Fibroblast of villous mesenchyme (primary cell): ENCODE results near the gene LCN9. TPM values are rescaled to one million over a fixed set of nuclear protein-coding genes. Genes with fewer than 3 reads are reported as not detected.

Source experiments
- DNase-seq: peaks from one replicate; pipeline ENCODE4 v3.0.0-alpha.2; 2010; ENCODE audit warnings: low read depth
- H3K4me3 ChIP-seq: 2 replicates; pipeline ENCODE4 v1.5.1; 2011; ENCODE audit warnings: low read depth, mild to moderate bottlenecking, low read length
- CTCF ChIP-seq: IDR thresholded peaks from 2 replicates; pipeline ENCODE4 v1.5.1; 2012; ENCODE audit warnings: low read depth, mild to moderate bottlenecking, low read length; ENCODE audit not compliant: insufficient read depth
- total RNA-seq: library from RNA; depleted of rRNA; stranded (reverse); fragments of >200 nt; gene quantifications from 2 replicates; pipeline ENCODE4 v1.2.3, GENCODE V29; 2012

The LCN9 gene
- total RNA-seq, 1 donor, result not detected

- DNase-seq, result no peak
- TF ChIP-seq CTCF, result no peak
- no peak overlapping the region for H3K4me3 ChIP-seq
These were observed 34.1 kb downstream of the LCN9 start for GRCh38 chr9:135697226-135697625.

- TF ChIP-seq CTCF, result no peak
- no peak overlapping the region for H3K4me3 ChIP-seq
- DNase-seq, result no peak
These were observed 35.1 kb downstream of the LCN9 start for GRCh38 chr9:135698236-135698635.

- TF ChIP-seq CTCF, result no peak
- DNase-seq, result no peak
- H3K4me3 ChIP-seq, result no peak overlapping the region
These were observed 35.7 kb downstream of the LCN9 start for GRCh38 chr9:135698767-135699166.

GRCh38 chr9:135699440-135699839 is 36.3 kb downstream of the LCN9 start, which contains the start of gene SOHLH1:
TSS of gene SOHLH1 (minus strand) at chr9:135699481. CDS start at chr9:135699467, 14 bp downstream.
- H3K4me3 ChIP-seq, result no peak within 1 kb of the TSS
- no peak for DNase-seq
- no peak for TF ChIP-seq CTCF

- no peak for TF ChIP-seq CTCF
- DNase-seq, result no peak
- H3K4me3 ChIP-seq, result no peak overlapping the region
These were observed 37.4 kb downstream of the LCN9 start for GRCh38 chr9:135700525-135700924.

- no peak overlapping the region for H3K4me3 ChIP-seq
- TF ChIP-seq CTCF, result no peak
- no peak for DNase-seq
These were observed 38.2 kb downstream of the LCN9 start for GRCh38 chr9:135701067-135701958.
